HCT116 (cell line): ENCODE measurements around the gene SMG6. TPM values are rescaled to one million over a fixed set of nuclear protein-coding genes. Genes with fewer than 3 reads are reported as not detected.

Experiments
- ATAC-seq: fragments of 200-7000 bp; cut with Tn5 transposase; 2 replicates; pipeline ENCODE4 v1.9.1; 2020; ENCODE audit warnings: mild to moderate bottlenecking, moderate library complexity
- BruUV-seq: library from RNA; stranded (reverse); fragments of 400-500 nt; replicated peaks from 2 replicates; lab custom pipeline; 2021; lab: Mats Ljungman, UMichigan
- CTCF ChIA-PET: fragments of 300-600 bp; sonication (Branson Sonifier 250); formaldehyde crosslinking; loops from one replicate; lab custom pipeline; 2021; ENCODE audit warnings: antibody characterized with exemption; lab: Charles Lee
- POLR2A ChIA-PET: fragments of 300-600, 350-600 bp; sonication (Branson Sonifier 250); formaldehyde crosslinking; loops from one replicate; lab custom pipeline; 2021; ENCODE audit warnings: antibody characterized with exemption; lab: Charles Lee
- RAD21 ChIA-PET, 2 experiments: fragments of 300-600 bp; sonication (Branson Sonifier 250); formaldehyde crosslinking; loops; one replicate each; lab custom pipeline; 2023; ENCODE audit warnings: low total read pairs in 2 of 2; ENCODE audit not compliant: uncharacterized antibody in 2 of 2, unreplicated experiment in 2 of 2, low non-redundant PET in 1 of 2; lab: Charles Lee
- DNase-seq: peaks from one replicate; pipeline ENCODE4 v3.0.0-alpha.2; 2010; ENCODE audit warnings: low read depth, low spot score
- H2AFZ ChIP-seq: fragments of 200-600 bp; shearing (Covaris generic), sonication (generic); 2 replicates; pipeline ENCODE4 v1.6.1; 2017; ENCODE audit warnings: low read depth, mixed run types, mixed read lengths, antibody characterized with exemption, low read length; ENCODE audit not compliant: poor library complexity, severe bottlenecking
- H3K27ac ChIP-seq: 2 replicates; pipeline ENCODE4 v1.5.1; 2012; ENCODE audit warnings: low read depth, low read length
- H3K27me3 ChIP-seq: fragments of 200-600 bp; sonication (generic); 2 replicates; pipeline ENCODE4 v1.6.1; 2016; ENCODE audit warnings: mixed run types, low read length, mixed read lengths; ENCODE audit not compliant: insufficient read depth
- H3K36me3 ChIP-seq, 2 experiments: fragments of 200-500 bp in 1 of 2; fragments of 200-600 bp in 1 of 2; sonication (Bioruptor generic) in 1 of 2; sonication (generic) in 1 of 2; 2 replicates each; pipeline versions ENCODE4 v1.5.1 to v1.6.1; 2014 to 2016; ENCODE audit warnings: low read length in 2 of 2, inconsistent platforms in 1 of 2, mixed read lengths in 1 of 2, mixed run types in 1 of 2; ENCODE audit not compliant: insufficient read depth in 2 of 2, control insufficient read depth in 1 of 2
- H3K4me1 ChIP-seq, 2 experiments: fragments of 200-600 bp in 1 of 2; sonication (generic) in 1 of 2; 2 replicates each; pipeline versions ENCODE4 v1.5.1 to v1.6.1; 2012 to 2017; ENCODE audit warnings: low read length in 2 of 2, inconsistent platforms in 1 of 2, mild to moderate bottlenecking in 1 of 2, mixed read lengths in 1 of 2, mixed run types in 1 of 2, moderate library complexity in 1 of 2; ENCODE audit not compliant: insufficient read depth in 2 of 2, control insufficient read depth in 1 of 2
- H3K4me2 ChIP-seq: fragments of 200-600 bp; sonication (generic); 2 replicates; pipeline ENCODE4 v1.6.1; 2017; ENCODE audit warnings: mixed run types, low read length, mixed read lengths
- H3K4me3 ChIP-seq, 2 experiments: fragments of 200-600 bp in 1 of 2; sonication (generic) in 1 of 2; replicated peaks in 1 of 2; 2 replicates each; pipeline ENCODE4 v1.5.1; 2011 to 2016; ENCODE audit warnings: low read length in 2 of 2, control low read depth in 1 of 2, low read depth in 1 of 2, mild to moderate bottlenecking in 1 of 2, mixed read lengths in 1 of 2, mixed run types in 1 of 2
- H3K79me2 ChIP-seq: fragments of 200-600 bp; sonication (generic); 2 replicates; pipeline ENCODE4 v1.6.1; 2017; ENCODE audit warnings: mild to moderate bottlenecking, mixed run types, low read length, moderate library complexity, mixed read lengths; ENCODE audit not compliant: insufficient read depth
- H3K9ac ChIP-seq: fragments of 200-600 bp; sonication (generic); 2 replicates; pipeline ENCODE4 v1.6.1; 2016; ENCODE audit warnings: low read length, mixed read lengths
- H3K9me2 ChIP-seq: fragments of 200-600 bp; sonication (generic), shearing (Covaris generic); 2 replicates; pipeline ENCODE4 v1.6.1; 2017; ENCODE audit warnings: mixed run types, mild to moderate bottlenecking, moderate library complexity; ENCODE audit not compliant: insufficient read depth
- H3K9me3 ChIP-seq, 2 experiments: fragments of 200-500 bp in 1 of 2; fragments of 200-600 bp in 1 of 2; sonication (Bioruptor generic) in 1 of 2; sonication (generic) in 1 of 2; 2 replicates each; pipeline ENCODE4 v1.6.1; 2014 to 2017; ENCODE audit warnings: low read length in 2 of 2, mixed read lengths in 2 of 2, inconsistent platforms in 1 of 2, low read depth in 1 of 2, mild to moderate bottlenecking in 1 of 2, mixed run types in 1 of 2, moderate library complexity in 1 of 2; ENCODE audit not compliant: control insufficient read depth in 1 of 2, insufficient read depth in 1 of 2
- H4K20me1 ChIP-seq: fragments of 200-600 bp; sonication (generic), shearing (Covaris generic); 2 replicates; pipeline ENCODE4 v1.6.1; 2017; ENCODE audit warnings: mixed run types, mild to moderate bottlenecking, moderate library complexity; ENCODE audit not compliant: insufficient read depth
- CEBPB ChIP-seq: IDR thresholded peaks from 2 replicates; pipeline ENCODE4 v1.6.1; 2012; ENCODE audit warnings: low read depth
- ELF1 ChIP-seq: IDR thresholded peaks from 2 replicates; pipeline ENCODE4 v1.6.1; 2012; ENCODE audit warnings: low read depth, borderline replicate concordance
- EZH2 ChIP-seq: fragments of 200-600 bp; sonication (generic); IDR thresholded peaks from 2 replicates; pipeline ENCODE4 v1.6.1; 2017; ENCODE audit warnings: antibody characterized with exemption, mixed run types
- EZH2phosphoT487 ChIP-seq: fragments of 200-600 bp; IDR thresholded peaks from 2 replicates; pipeline ENCODE4 v1.6.1; 2018; ENCODE audit warnings: antibody characterized with exemption, borderline replicate concordance
- FOSL1 ChIP-seq: IDR thresholded peaks from 2 replicates; pipeline ENCODE4 v1.6.1; 2012; ENCODE audit warnings: low read depth
- MAX ChIP-seq: IDR thresholded peaks from 2 replicates; pipeline ENCODE4 v1.6.1; 2012
- POLR2A ChIP-seq: IDR thresholded peaks from 2 replicates; pipeline ENCODE4 v1.7.0; 2011; ENCODE audit warnings: borderline replicate concordance; ENCODE audit not compliant: insufficient read depth, insufficient read length; ENCODE audit errors: extremely low read depth
- REST ChIP-seq: IDR thresholded peaks from 2 replicates; pipeline ENCODE4 v1.6.1; 2012; ENCODE audit warnings: low read depth
- SP1 ChIP-seq: IDR thresholded peaks from 2 replicates; pipeline ENCODE4 v1.6.1; 2012; ENCODE audit warnings: low read depth
- SRF ChIP-seq: IDR thresholded peaks from 2 replicates; pipeline ENCODE4 v1.6.1; 2012; ENCODE audit warnings: low read depth
- YY1 ChIP-seq: IDR thresholded peaks from 2 replicates; pipeline ENCODE4 v1.6.1; 2011; ENCODE audit warnings: low read length, low read depth, moderate library complexity, mild to moderate bottlenecking; ENCODE audit not compliant: insufficient replicate concordance; ENCODE audit errors: extremely low read depth
- ZBTB33 ChIP-seq: IDR thresholded peaks from 2 replicates; pipeline ENCODE4 v1.6.1; 2011; ENCODE audit warnings: mild to moderate bottlenecking, low read length, moderate library complexity; ENCODE audit not compliant: insufficient replicate concordance; ENCODE audit errors: extremely low read depth
- ZFX ChIP-seq: fragments of 450-650 bp; IDR thresholded peaks from 2 replicates; pipeline ENCODE4 v1.6.1; 2017
- ZNF274 ChIP-seq: fragments of 200-500 bp; sonication (Bioruptor generic); IDR thresholded peaks from 2 replicates; pipeline ENCODE4 v1.6.1; 2014; ENCODE audit warnings: mild to moderate bottlenecking, low read depth, low read length, inconsistent platforms
- intact Hi-C: fragments of 100-400 bp; cut with micrococcal nuclease; formaldehyde crosslinking; loops from 2 replicates; pipeline ENCODE4 v1.10.0; 2022
- total RNA-seq: library from RNA; stranded (reverse); gene quantifications from one replicate; pipeline ENCODE4 v1.2.1, GENCODE V29; 2021; ENCODE audit not compliant: unreplicated experiment

Gene SMG6
- total RNA-seq, 1 experiment from 2014 or later, result 23.1 TPM

- Histone ChIP-seq H3K27me3 (no peaks in the 10 kb centered on the region), H3K9ac (no peak overlapping the region), H3K4me1 (peaks cover 0 to 5% of the 10 kb centered on the region in 2 experiments; a peak in 1 of 4 replicates), H3K9me2 (no peaks in the 10 kb centered on the region), H3K79me2 (no peaks in the 10 kb centered on the region), H4K20me1 (no peaks in the 10 kb centered on the region), H3K36me3 (no peaks in the 10 kb centered on the region; a peak in 2 of 4 replicates), H2AFZ (no peak overlapping the region), H3K4me2 (no peak overlapping the region), H3K4me3 (no peak overlapping the region), H3K9me3 (no peaks in the 10 kb centered on the region), H3K27ac (no peak overlapping the region)
- BruUV-seq, result no TSS peak
- ChIA-PET RAD21 (no interaction called here), CTCF (no interaction called here), POLR2A (no interaction called here)
- intact Hi-C loops, result no loop called here
- DNase-seq, result no peak
- ATAC-seq, result no peak
- TF ChIP-seq EZH2 (no peak), EZH2phosphoT487 (no peak), YY1 (no peak), SRF (no peak)
These were observed 36.7 kb downstream of the SMG6 start for GRCh38 chr17:2266865-2267228.

- no peak overlapping the region for H3K4me2 ChIP-seq
- H3K9me2 ChIP-seq, result no peaks in the 10 kb centered on the region
- BruUV-seq, result no TSS peak
- RAD21 ChIA-PET, result no interaction called here
- ATAC-seq (no peak), DNase-seq (no peak)
- CTCF ChIA-PET, result no interaction called here
- intact Hi-C loops, result no loop called here
- H4K20me1 ChIP-seq, result no peaks in the 10 kb centered on the region
- no peaks in the 10 kb centered on the region; a peak in 2 of 4 replicates for H3K36me3 ChIP-seq
- H3K4me3 ChIP-seq, result no peak overlapping the region
- no peaks in the 10 kb centered on the region for H3K79me2 ChIP-seq
- POLR2A ChIA-PET, result no interaction called here
- no peaks in the 10 kb centered on the region for H3K9me3 ChIP-seq
- H2AFZ ChIP-seq, result no peak overlapping the region
- no peaks in the 10 kb centered on the region for H3K27me3 ChIP-seq
- TF ChIP-seq ELF1, result no peak
- no peak for TF ChIP-seq ZNF274
- TF ChIP-seq EZH2phosphoT487, result no peak
- no peak for TF ChIP-seq FOSL1
- no peak for TF ChIP-seq REST
- no peak for TF ChIP-seq SP1
- no peak for TF ChIP-seq POLR2A
- TF ChIP-seq CEBPB, result no peak
- no peak for TF ChIP-seq MAX
- no peak for TF ChIP-seq EZH2
- no peak for TF ChIP-seq ZFX
- no peak for TF ChIP-seq ZBTB33
- no peak overlapping the region for H3K27ac ChIP-seq
- H3K9ac ChIP-seq, result no peak overlapping the region
- H3K4me1 ChIP-seq, result peaks cover 0 to 5% of the 10 kb centered on the region in 2 experiments; a peak in 1 of 4 replicates
These were observed 37.3 kb downstream of the SMG6 start for GRCh38 chr17:2266045-2266864.
